Suprapubic skin (tissue), 4 donors: ENCODE data around the gene CHIT1. TPM values are rescaled to one million over a fixed set of nuclear protein-coding genes. Genes with fewer than 3 reads are reported as not detected.

Source experiments
- DNase-seq, 2 donors: peaks; one replicate each; pipeline ENCODE4 v3.0.0-alpha.2; 2019; ENCODE audit warnings: low spot score in 2 of 2
- H3K27ac ChIP-seq: fragments of 200-600 bp; sonication (generic); one replicate; pipeline ENCODE4 v1.5.1; 2019
- H3K27me3 ChIP-seq: fragments of 200-600 bp; sonication (generic); one replicate; pipeline ENCODE4 v1.5.1; 2019
- H3K36me3 ChIP-seq: fragments of 200-600 bp; sonication (generic); one replicate; pipeline ENCODE4 v1.5.1; 2019
- H3K4me1 ChIP-seq: fragments of 200-600 bp; sonication (generic); one replicate; pipeline ENCODE4 v1.5.1; 2019
- H3K4me3 ChIP-seq: fragments of 200-600 bp; sonication (generic); one replicate; pipeline ENCODE4 v1.5.1; 2019; ENCODE audit warnings: mild to moderate bottlenecking
- H3K9me3 ChIP-seq: fragments of 200-600 bp; sonication (generic); one replicate; pipeline ENCODE4 v1.5.1; 2019
- CTCF ChIP-seq, 2 donors: fragments of 200-600 bp in 1 of 2; fragments of 450-650 bp in 1 of 2; sonication (generic) in 1 of 2; IDR thresholded peaks; one replicate each; pipeline ENCODE4 v1.5.1; 2016 to 2019; ENCODE audit warnings: antibody characterized with exemption in 2 of 2, mild to moderate bottlenecking in 1 of 2, moderate library complexity in 1 of 2
- EP300 ChIP-seq: sonication (generic); formaldehyde crosslinking; IDR thresholded peaks from one replicate; pipeline ENCODE4 v1.6.1; 2017; ENCODE audit warnings: antibody characterized with exemption
- POLR2A ChIP-seq, 2 donors: fragments of 450-650 bp; IDR thresholded peaks; one replicate each; pipeline ENCODE4 v1.6.1; 2017; ENCODE audit warnings: antibody characterized with exemption in 2 of 2, mild to moderate bottlenecking in 2 of 2, moderate library complexity in 2 of 2
- POLR2AphosphoS5 ChIP-seq, 3 donors: sonication (generic); formaldehyde crosslinking; IDR thresholded peaks; one replicate each; pipeline ENCODE4 v1.6.1; 2017; ENCODE audit warnings: antibody characterized with exemption in 3 of 3
- WGBS: methylation state at CpG from one replicate; pipeline ENCODE4 v1.1.5; 2018; 5-methylcytosine and 5-hydroxymethylcytosine counted together
- total RNA-seq, 4 donors: library from RNA; depleted of rRNA; stranded (reverse); fragments of >200 nt; gene quantifications; one replicate each; pipeline ENCODE4 v1.1.0, GENCODE V29; 2016

The CHIT1 gene
- total RNA-seq, 4 donors from 2014 or later, result 0.23 to 0.68 (median 0.32) TPM; not detected in 1

GRCh38 chr1:203170625-203171330, 58.7 kb downstream of the CHIT1 start:
- TF ChIP-seq EP300 (no peak), CTCF (IDR thresholded peaks at IDR 0.05) (no peak), POLR2A (IDR thresholded peaks at IDR 0.05) (no peak), POLR2AphosphoS5 (IDR thresholded peaks at IDR 0.05) (no peak)
- H3K27ac ChIP-seq, result no peak overlapping the region
- no peaks in the 10 kb centered on the region for H3K4me1 ChIP-seq
- DNase-seq, result peak in 1 of 2 donors; percentile 27
- H3K4me3 ChIP-seq, result no peak overlapping the region
- H3K27me3 ChIP-seq, result peaks cover 6% of the 10 kb centered on the region
- no peaks in the 10 kb centered on the region for H3K36me3 ChIP-seq
- 93% methylated on average over 7 of the region's 8 CpGs for WGBS
- H3K9me3 ChIP-seq, result no peaks in the 10 kb centered on the region

GRCh38 chr1:203169770-203170520, 59.5 kb downstream of the CHIT1 start:
- H3K27ac ChIP-seq, result no peak overlapping the region
- TF ChIP-seq EP300 (no peak), POLR2A (IDR thresholded peaks at IDR 0.05) (no peak), POLR2AphosphoS5 (IDR thresholded peaks at IDR 0.05) (no peak), CTCF (IDR thresholded peaks at IDR 0.05) (no peak)
- no peaks in the 10 kb centered on the region for H3K4me1 ChIP-seq
- H3K9me3 ChIP-seq, result no peaks in the 10 kb centered on the region
- H3K4me3 ChIP-seq, result no peak overlapping the region
- no peaks in the 10 kb centered on the region for H3K36me3 ChIP-seq
- DNase-seq, result no peak
- H3K27me3 ChIP-seq, result peaks cover 8% of the 10 kb centered on the region
- 83% methylated on average over 21 of the region's 21 CpGs for WGBS

GRCh38 chr1:203168991-203169390, 60.5 kb downstream of the CHIT1 start:
- Histone ChIP-seq H3K27me3 (peaks cover 8% of the 10 kb centered on the region), H3K27ac (no peak overlapping the region), H3K4me1 (no peaks in the 10 kb centered on the region), H3K9me3 (no peaks in the 10 kb centered on the region), H3K36me3 (no peaks in the 10 kb centered on the region), H3K4me3 (no peak overlapping the region)
- TF ChIP-seq POLR2A (IDR thresholded peaks at IDR 0.05) (no peak), POLR2AphosphoS5 (IDR thresholded peaks at IDR 0.05) (no peak), EP300 (no peak), CTCF (IDR thresholded peaks at IDR 0.05) (no peak)
- no peak for DNase-seq
- 98% methylated on average over 9 of the region's 9 CpGs for WGBS

GRCh38 chr1:203168256-203168786, 61.2 kb downstream of the CHIT1 start:
- WGBS, result 90% methylated on average over 12 of the region's 12 CpGs
- H3K36me3 ChIP-seq, result no peaks in the 10 kb centered on the region
- TF ChIP-seq POLR2AphosphoS5 (IDR thresholded peaks at IDR 0.05), result no peak
- TF ChIP-seq POLR2A (IDR thresholded peaks at IDR 0.05), result no peak
- no peak for TF ChIP-seq CTCF (IDR thresholded peaks at IDR 0.05)
- no peak for TF ChIP-seq EP300
- H3K9me3 ChIP-seq, result no peaks in the 10 kb centered on the region
- H3K4me3 ChIP-seq, result no peak overlapping the region
- H3K27me3 ChIP-seq, result peaks cover 8% of the 10 kb centered on the region
- DNase-seq, result no peak
- H3K27ac ChIP-seq, result no peak overlapping the region
- H3K4me1 ChIP-seq, result no peaks in the 10 kb centered on the region

- H3K27me3 ChIP-seq, result peaks cover 8% of the 10 kb centered on the region
- no peak for TF ChIP-seq POLR2A (IDR thresholded peaks at IDR 0.05)
- TF ChIP-seq EP300, result no peak
- TF ChIP-seq CTCF (IDR thresholded peaks at IDR 0.05), result no peak
- TF ChIP-seq POLR2AphosphoS5 (IDR thresholded peaks at IDR 0.05), result no peak
- H3K36me3 ChIP-seq, result no peaks in the 10 kb centered on the region
- no peaks in the 10 kb centered on the region for H3K4me1 ChIP-seq
- no peak for DNase-seq
- 85% methylated on average over 5 of the region's 5 CpGs for WGBS
- no peak overlapping the region for H3K27ac ChIP-seq
- no peaks in the 10 kb centered on the region for H3K9me3 ChIP-seq
- H3K4me3 ChIP-seq, result no peak overlapping the region
Measured at GRCh38 chr1:203167913-203168200, 61.6 kb downstream of the CHIT1 start.
